GM21786 (cell line): ENCODE results near the gene PRPH2.
"Not testable (repeated sequence)": the region's sequence is repeated elsewhere in the genome, so short reads cannot be mapped to it uniquely, and the experiment has no call there.

Source experiments
- ATAC-seq: cut with Tn5 transposase; IDR thresholded peaks from one replicate; pipeline ENCODE4 v1.9.1; 2021; ENCODE audit not compliant: unreplicated experiment

Gene PRPH2

GRCh38 chr6:42742116-42742894, 19.9 kb upstream of the PRPH2 start:
- no peak for ATAC-seq

DNA sequence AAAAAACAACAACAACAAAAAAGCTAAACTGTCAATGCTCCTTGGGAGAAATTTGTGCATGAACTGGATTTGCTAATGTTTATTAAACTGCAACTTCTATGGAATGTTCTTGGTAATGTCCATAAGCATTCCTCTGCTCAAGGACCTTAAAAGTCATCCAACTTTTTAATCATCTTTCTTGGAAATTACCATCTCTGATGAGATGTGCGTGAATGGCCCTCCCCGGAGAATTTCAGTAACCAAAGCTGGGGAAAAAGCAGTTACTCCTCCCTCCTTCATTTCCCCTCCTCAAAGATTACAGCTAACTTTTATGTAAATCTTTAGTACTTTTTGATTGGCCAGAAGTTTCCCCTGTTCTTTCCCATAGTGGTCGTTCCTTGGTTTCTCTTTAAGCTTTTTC, 18.3 kb upstream of the PRPH2 start:
- no peak for ATAC-seq

GRCh38 chr6:42735976-42736375, 13.6 kb upstream of the PRPH2 start:
- ATAC-seq, result no peak

DNA sequence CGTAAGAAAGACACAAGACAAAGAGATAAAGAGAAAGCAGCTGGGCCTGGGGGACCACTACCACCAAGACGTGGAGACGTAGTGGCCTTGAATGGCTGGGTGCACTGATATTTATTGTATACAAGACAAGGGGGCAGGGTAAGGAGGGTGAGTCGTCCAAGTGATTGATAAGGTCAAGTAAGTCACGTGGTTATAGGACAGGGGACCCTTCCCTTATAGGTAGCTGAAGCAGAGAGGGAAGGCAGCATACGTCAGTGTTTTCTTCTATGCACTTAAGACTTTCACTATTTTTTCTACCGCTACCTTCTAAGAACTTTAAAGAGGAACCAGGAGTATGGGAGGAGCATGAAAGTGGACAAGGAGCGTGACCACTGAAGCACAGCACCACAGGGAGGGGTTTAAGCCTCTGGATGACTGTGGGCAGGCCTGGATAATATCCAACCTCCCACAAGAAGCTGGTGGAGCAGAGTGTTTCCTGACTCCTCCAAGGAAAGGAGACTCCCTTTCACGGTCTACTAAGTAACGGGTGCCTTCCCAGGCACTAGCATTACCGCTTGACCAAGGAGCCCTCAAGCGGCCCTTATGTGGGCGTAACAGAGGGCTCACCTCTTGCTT, 11.6 kb upstream of the PRPH2 start:
- ATAC-seq, result not testable (repeated sequence)

GRCh38 chr6:42729731-42730130, 7.3 kb upstream of the PRPH2 start:
- no peak for ATAC-seq

DNA sequence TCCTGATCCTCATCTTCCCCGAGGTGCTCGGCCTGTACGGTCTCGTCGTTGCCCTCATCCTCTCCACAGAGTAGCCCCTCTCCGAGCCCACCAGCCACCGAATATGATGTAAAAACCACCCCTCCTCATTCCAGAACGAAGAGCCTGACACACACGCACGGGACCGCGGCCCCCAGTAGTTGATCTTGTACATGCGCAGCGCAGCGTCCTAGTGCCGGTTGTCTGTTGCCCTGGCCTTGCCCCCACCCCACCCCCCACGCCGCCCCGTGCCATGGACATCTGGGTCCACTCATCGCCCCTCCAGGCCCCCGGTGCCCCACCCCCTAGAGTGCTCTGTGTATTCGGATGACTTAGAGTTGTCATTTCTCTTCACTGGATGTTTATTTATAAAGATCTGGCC, 5.2 kb upstream of the PRPH2 start:
- ATAC-seq, result no peak

DNA sequence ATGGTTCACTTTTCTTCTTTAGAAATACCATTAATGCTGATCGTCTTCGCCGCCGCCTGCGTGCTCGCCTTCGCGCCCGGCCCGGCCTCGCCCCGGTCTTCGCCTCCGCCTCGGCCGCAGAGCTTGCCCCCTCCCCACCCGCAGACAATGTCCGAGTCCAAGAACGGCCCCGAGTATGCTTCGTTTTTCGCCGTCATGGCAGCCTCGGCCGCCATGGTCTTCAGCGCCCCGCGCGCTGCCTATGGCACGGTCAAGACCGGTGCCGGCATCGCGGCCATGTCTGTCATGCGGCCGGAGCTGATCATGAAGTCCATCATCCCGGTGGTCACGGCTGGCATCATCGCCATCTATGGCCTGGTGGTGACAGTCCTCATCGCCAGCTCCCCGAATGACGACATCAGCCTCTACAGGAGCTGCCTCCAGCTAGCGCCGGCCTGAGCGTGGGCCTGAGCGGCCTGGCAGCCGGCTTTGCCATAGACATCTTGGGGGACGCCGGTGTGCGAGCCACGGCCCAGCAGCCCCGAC, 4.8 kb upstream of the PRPH2 start:
- no peak for ATAC-seq

DNA sequence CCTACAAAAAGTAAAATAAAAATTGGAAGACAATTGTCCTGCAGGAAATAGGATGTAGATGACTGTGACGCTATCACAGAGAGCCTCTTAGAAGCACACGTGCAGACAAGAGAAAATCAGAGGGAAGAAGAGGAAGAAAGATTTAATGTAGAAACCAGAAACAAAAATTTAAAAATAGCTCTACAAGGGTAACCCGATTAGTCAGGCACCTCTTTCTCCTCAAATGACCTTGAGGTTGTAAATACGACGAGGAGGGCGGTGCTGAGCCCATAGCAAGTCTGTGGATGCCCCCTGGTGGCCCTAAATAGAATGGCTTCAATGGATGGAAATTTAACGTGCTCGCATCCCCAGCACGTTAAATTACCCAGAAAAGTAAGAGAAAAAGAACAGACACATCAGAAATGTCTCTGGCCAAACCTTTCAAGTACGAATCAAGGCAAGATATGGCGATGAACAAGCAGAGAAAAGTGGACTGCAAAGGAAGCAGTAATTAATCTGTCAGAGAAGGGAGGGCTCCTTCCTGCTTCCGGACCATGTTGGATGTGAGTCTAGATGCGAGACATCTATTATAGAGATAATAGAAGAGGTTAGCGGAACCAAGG, 4.2 kb upstream of the PRPH2 start:
- ATAC-seq, result no peak

DNA sequence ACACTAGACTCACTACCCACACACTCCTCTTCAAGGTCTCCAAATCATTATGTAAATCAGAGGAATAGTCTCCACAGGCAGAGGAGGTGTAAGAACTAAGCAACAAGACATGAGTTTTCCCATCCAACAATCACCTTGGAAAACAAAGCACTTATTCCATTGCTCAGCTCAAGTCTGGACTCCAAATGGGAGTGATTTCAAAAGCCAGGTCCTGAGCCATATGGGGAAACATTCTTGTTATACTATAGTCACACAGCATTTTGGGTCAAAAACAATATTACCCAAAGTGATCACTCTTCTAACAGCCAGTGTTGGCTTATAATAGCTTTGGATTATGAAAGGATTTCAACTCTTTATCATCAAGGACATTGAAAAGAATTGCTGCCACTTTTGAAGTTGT, 3.6 kb upstream of the PRPH2 start:
- ATAC-seq, result no peak

- ATAC-seq, result no peak
Measured at GRCh38 chr6:42724825-42725224, 2.4 kb upstream of the PRPH2 start.

- no peak for ATAC-seq
Measured at GRCh38 chr6:42720739-42721138, 1.7 kb downstream of the PRPH2 start.

DNA sequence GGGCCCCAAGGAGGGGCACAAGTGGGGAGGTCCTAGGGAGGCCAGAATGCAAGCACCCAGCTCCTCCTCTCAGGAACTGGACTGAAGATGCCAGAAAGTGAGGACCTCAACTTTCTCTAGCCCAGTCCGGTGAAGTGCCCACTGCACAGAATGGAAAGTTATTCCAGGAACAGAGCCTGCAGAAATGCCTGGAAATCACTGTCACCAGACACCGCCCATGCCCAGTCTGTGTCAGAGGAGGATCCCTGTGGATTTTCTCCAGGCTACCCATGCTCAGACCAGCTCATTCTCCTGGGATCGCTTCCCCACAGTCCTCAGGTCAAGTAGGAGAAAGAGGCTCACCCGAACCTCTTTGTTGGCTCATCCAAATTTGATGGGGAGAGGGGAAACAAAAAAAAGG, 6.5 kb downstream of the PRPH2 start:
- no peak for ATAC-seq

- ATAC-seq, result no peak
Measured at GRCh38 chr6:42714098-42714761, 8.2 kb downstream of the PRPH2 start.

- ATAC-seq, result no peak
Measured at GRCh38 chr6:42711930-42712329, 10.5 kb downstream of the PRPH2 start.

- no peak for ATAC-seq
Measured at GRCh38 chr6:42710316-42710715, 12.1 kb downstream of the PRPH2 start.

DNA sequence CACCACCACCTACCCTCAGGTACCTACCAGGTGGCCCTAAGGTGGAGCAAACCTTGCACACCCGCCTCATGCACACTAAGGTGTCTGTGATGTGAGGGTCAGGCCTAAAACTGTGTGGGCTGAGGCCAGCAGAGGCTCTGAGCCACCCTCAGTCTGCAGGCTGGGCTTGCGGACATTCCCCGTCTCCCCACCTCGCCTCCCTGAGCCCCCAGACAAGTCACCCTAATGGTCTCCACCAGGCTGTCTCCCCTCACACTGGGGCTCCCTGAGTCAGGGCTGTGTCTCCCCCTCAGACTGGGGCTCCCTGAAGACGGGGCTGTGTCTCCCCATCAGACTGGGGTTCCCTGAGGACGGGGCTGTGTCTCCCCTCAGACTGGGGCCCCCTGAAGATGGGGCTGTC, 12.5 kb downstream of the PRPH2 start:
- no peak for ATAC-seq

- no peak for ATAC-seq
Measured at GRCh38 chr6:42708096-42708495, 14.3 kb downstream of the PRPH2 start.

DNA sequence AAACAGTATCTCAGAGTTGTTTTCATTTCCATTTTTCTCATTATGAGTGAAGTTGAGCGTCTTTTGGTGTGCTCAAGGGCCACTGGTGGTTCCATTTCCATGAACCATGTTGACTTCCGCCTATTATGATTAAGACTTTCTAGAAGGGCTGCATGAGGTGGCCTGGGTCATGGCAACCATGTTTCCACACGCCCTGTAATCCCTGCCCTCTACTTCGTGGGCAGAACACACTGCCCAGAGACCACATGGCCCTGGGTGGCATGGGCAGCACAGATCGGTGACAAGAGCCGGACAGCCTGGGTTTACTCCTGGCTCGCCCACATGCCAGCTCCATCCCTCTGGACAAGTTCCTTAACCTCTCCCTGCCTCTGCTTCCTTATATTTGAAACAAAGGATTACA, 14.8 kb downstream of the PRPH2 start:
- ATAC-seq, result no peak

DNA sequence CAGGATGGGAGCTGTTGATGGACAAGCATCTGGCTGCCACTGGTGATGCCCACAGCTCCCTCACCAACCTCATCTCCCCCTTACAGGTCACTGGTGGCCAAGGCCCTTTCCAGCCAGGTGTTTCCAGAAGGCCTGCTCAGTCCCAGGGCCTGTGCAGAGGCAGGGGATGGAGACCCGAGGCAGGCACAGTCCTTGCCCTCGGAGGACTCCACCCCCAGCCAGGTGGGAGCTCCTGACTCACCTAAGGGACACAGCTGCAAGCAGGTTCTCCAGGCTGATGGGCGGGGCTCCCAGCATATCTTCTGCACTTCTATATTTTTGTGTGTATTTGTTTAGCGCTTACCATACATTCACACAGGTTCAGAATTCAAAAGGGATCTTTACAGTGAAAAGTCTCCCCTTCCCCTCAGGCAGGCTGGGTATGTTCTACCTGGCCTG, 17.4 kb downstream of the PRPH2 start:
- no peak for ATAC-seq

DNA sequence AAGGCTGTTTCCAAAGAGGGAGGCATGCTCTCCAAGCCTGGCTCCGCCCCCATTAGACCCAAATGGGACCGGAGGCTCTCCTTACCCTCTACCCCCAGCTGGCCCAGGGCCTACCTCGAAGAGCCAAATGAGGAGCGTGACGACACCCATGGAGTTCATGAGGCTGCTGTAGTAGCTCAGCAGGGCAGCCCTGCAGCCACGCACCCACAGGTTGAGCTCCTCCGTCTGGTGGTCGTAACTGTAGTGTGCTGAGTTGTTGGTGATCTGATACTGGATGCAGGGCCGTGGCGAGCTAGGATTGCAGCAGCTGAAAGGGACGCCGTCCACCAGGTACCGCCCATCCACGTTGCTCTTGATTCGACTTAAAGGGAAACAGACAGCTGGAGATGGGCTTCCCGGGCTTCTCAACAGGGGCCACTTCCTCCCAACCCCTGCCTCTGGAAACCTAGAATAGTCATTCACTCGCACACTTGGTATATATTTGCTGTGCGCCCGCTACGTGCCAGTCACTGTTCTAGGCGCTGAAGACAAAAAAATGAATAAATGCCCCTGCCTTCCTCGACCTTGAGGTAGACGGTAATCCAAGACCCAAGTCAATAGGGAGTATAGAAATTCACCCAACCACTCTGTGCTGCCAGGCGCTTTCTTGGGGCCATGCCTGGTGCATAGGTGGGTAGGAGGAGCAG, 18.0 kb downstream of the PRPH2 start:
- ATAC-seq, result no peak

GRCh38 chr6:42702786-42703185, 19.6 kb downstream of the PRPH2 start:
- ATAC-seq, result not testable (repeated sequence)
